OCI-M1 (cell line): ENCODE data around the gene SLC13A5.
"Not testable (repeated sequence)": the region's sequence is repeated elsewhere in the genome, so short reads cannot be mapped to it uniquely, and the experiment has no call there.

Source experiments
- DNase-seq: peaks from one replicate; lab custom pipeline; 2025; lab: John Stamatoyannopoulos, UW

SLC13A5 gene

DNA sequence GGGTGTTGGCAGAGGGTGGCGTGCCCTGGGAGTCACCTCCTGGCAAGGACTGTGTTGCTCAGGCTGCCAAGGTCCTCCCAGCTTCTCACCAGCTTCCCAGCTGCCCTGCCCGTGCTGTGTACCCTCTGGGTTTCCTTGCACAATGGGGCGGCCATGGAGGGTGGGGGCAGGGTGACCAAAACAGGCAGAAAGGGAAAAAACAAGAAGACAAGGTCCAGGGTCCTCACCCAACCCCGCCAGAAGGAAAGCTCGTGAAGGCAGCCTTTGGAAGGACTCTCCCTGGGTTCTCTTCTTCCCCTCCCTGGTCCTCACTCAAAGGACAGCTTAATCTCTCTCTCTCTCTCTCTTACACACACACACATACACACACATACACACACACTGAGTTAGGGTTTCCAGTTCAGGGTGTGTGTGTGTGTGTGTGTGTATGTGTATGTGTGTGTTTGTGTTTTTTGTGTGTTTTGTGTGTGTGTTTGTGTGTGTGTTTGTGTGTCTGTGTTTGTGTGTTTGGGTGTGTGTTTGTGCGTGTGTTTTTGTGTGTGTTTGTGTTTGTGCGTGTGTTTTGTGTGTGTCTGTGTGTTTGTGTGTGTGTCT lies 2.0 kb downstream of the SLC13A5 start:
- no peak for DNase-seq

DNA sequence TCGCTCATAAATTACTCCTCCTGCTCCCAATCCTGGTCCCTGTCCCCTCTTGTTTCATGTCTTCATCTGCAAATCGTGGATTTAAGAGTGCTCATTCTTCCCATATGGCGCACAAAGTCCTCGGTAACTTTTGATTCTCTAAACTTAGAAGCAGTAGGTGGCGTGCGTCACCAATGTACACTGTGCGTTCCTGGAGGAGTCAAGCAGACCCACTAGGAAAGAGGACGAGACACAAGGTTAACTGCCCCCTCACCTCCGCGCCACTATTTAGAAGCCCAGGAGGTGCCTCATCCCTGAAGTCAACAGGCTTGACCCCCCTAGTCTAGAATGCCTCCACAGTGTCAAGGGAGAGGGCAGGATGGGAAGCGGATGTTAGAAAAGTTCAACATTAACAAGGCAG lies 2.9 kb downstream of the SLC13A5 start:
- DNase-seq: no peak

DNA sequence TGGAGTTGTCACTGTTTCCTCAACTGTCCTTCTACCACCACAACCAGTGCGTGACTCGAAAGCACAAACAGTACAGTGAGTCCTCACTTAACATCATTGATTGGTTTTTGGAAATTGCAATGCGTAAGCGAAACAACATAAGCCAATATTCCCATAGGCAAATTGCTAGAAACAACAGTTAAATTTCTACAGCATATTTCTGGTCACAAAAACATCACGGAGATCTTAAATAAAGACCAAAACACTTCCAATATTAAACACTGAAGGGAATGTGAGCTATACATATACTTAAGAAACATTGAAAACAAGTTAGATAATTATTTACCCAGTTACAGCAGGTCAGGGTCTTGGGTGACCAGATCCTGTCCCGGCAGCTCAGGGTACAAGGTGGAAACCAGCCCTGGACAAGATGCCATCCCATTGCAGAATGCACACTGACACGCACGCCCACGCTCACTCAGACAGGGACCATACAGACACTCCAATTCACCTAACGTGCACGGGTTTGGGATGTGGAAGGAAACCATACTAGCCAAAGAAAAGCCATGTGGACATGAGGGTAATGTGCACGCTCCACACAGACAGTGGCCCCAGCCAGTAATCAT lies 4.7 kb downstream of the SLC13A5 start:
- DNase-seq: no peak

DNA sequence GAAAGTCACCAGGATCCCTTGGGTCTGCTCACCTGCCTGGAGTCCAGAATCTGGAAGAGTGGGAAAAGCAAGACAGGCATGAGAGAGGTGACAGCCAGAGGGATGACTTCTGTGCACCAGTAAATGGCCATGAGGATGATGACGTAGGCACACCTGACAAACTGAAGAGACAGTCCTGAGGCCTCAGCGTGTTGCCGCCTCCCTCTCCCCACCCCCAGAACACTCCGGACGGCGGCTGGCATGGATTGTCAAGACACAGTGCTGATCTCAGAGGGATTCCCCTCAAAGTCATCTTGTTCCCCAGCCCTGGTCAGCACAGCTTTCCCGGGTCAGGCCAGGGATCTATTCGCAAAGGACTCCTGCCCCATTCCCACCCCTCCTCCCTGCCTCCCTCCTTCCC lies 6.2 kb downstream of the SLC13A5 start:
- no peak for DNase-seq

DNA sequence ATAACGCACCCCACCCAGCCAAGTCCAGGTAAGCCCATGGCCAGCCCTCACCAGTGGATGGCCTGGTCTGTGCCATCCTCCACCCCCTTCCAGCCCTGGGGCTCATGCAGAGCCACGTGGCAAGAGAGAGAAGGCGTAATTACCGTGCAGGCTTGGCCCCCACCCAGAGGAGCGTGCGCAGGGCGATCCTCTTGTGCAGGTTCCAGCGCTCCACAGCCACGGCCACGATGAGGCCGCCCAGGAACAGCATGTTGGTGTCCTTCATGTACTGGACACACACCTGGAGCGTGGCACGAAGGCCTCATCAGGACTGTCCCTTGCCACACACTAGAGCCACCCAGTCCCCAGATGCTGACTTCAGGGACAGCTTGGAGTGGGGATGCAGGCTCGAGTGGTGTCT lies 6.7 kb downstream of the SLC13A5 start:
- DNase-seq: no peak

DNA sequence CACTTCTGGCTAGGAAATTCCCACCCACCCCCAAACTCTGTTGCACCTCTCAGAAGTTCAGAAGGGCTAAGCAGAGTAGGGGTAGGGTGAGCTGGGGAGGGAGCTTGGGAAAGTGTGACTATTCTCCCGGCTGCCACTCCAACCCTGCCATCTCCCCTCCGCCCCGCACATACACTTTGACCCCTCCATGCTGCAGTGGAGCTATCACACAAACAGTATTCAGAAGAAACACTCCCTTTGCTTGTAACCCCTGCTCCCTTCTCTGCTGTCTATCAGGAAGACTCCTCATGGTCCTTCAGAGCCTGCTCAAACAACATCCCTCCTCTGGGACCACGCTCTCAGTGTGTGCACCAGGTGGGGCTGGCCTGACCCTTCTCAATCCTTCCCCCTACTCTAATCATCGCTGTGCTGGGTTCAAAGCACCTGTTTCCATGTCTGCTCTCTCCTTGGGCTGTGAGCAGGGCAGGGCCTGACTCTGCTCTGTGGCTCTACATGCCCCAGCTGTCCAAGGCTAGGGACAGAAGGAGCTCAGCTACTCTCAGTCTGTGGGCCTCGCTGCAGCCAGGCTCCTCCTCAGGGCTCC lies 8.6 kb downstream of the SLC13A5 start:
- DNase-seq: no peak

DNA sequence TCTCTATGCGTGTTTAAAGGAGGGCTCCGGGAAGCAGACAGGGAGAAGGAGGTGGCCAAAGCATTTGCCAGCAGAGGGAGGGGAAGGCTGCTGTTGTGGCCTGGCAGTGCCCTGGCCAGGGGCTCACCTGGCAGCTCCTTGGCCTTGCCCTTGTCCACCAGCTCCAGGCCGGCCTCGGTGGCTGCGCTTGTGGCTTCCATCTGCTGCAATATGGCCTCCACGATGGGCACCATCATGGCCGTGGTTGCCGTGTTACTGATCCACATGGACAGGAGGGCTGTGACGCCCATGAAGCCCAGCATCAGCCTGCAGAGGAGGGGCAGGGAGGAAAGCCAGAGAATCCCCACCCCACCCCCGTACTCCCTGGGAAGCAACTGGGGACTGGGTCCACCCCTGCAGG lies 9.4 kb downstream of the SLC13A5 start:
- DNase-seq: no peak

DNA sequence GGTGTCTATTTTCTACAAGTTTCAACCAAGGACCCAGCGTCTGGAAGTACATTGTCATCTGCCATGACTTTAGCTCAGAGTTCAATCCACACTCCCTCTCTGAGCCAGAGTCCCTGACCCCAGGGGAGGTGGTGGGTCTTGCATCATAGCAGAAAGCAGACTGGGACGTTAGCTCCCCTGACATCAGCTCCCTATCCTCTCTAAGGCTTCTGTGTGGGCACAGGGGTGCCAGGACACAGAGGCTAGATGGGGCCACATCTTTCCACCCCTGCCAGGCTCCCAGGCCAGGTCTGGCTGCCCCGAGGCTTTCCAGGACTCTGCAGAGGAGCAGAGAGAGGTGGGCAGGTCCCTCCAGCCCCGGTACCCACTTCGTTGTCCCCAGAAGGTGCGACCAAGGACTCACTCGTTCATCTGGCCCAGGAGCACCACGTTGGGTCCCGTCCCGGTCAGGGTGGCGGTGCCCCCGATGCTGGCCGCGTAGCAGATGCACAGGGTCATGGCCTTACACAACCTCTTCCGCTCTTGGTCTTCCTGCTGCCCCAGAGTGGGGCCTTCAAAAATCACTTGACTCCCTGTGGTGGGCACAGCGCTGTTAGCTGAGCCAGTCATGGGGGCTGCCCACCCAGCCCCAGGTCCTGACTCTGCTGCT lies 10.5 kb downstream of the SLC13A5 start:
- no peak for DNase-seq

DNA sequence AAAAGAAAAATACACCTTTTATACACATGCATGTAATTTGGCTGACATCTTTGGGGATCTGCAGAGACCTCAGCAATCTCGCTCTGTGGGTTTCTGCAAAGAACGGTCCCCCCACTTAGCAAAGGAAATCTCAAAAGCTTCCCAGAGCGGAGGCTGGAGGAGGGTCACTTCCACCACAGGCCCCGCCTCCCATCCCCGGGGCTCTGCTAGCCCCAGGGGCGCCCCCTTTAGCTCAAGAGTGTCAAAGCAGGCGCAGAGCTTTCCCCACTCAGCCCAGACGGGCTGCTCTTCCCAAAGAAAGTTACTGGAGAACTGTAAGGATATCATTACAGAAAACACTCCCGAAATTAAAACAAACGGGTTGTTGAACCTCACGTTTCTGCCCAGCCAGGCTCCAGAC lies 11.4 kb downstream of the SLC13A5 start:
- DNase-seq: peak; percentile 78

DNA sequence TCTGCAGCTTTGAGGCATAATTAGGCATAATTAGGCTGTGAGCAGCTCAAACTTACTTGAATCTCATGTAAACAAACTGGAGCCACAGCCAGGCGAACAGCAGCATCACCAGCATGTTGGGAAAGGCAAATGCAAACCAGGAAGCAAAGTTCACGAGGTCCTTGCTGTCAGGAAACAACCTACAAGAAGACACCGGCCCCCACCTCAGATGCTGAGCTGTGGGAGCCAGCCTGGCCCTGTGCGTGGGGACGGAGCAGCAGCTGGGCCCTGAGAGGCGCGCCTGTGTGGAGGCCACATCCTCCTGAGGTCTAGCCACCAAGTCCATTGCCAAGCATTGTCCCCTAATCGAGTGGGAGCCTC lies 12.2 kb downstream of the SLC13A5 start:
- no peak for DNase-seq

DNA sequence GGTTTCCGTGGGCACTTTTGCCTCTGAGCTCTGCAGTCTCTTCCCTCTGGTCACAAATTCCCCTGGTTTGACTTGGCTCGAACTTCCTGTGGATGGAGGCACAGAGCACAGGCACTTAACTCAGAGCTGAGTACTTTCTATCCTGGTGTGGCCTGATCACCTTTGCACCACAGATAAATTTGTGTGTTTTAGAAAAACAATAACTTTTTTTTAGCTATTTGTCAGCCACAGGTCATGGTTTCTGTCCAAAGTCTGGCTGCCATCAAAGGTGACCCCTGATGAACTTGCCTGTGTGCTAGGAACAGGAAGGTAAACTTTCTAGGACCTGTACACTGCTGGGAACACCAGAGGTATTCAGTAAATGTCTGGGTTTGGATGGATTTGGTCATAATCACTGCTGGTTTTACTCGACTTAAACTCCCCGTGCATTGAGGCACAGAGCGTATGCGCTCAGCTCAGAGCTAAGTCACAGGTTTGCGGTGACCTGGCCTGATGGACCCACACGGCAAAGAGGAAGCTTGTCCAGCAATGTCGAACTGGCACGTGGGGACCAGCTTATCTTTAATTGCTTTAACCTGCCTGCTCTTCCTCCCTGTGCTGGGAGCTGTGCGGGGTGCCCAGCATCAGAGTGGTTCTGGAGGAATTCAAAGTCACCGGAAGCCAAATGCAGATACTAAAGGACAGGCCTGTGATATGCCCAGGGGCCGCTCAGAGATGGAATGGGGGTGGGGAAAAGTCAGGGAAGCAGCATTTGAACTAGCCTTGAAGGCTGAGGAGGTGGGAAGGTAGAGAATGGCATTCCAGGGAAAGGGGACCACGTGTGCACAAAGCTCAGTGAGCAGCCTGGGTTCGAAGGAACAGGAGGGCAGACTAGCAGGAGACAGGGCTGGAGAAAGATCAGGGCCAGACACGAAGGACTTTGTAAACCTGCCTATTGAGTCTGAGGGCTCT lies 12.9 kb downstream of the SLC13A5 start:
- no peak for DNase-seq

DNA sequence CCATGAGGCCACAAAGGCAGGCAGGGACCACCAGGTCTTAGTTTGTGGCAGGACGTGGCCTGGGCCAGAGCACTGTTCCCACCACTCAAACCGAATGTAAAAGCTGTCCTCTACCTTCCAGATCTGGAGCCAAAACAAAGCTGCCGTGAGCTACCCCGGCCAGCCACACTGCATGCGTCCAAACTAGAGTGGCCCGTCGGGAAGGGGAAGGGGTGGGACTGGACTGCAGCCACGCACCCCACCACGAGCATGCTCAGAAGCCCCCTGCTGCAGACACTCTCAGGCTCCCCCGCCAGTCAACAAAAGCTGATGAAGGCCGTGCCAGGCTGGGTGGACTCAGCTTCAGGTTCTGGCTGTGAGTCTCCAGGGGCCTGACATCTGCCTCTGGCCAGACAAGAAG lies 15.2 kb downstream of the SLC13A5 start:
- no peak for DNase-seq

DNA sequence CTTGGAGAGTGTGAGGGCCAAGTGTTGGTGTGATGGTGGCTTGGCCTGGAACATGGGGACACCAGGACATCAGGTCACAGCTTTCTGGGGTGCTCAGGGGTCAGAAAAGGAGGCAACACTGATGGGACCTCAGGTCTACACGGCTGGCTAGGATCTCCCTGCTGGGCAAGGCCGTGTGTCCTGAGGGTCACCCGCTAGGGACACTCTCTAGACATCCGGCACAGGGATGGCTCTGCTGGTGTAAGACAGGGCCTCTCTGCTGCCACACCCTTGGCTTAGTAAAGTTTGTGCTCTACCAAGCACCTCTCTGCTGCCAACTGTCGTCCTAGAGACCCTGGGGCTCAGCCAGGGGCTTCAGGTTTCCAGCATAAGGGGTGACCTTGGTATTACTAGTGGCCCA lies 16.3 kb downstream of the SLC13A5 start:
- no peak for DNase-seq

DNA sequence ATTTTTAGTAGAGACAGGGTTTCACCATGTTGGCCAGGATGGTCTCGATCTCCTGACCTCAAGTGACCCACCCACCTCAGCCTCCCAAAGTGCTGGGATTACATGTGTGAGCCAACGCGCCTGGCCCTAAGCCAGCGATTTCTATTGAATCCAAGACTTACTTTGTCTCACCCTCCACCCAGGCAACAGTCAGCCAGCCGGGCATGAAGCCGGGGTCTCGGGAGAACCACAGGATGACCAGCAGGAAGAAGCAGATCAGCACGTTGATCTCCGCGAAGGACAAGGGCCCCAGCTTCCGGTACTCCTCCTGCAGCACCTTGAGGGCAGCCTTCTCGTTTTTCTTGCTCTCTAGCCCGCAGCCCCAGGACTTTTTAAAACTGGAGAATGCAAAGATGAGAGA lies 17.6 kb downstream of the SLC13A5 start:
- no peak for DNase-seq

DNA sequence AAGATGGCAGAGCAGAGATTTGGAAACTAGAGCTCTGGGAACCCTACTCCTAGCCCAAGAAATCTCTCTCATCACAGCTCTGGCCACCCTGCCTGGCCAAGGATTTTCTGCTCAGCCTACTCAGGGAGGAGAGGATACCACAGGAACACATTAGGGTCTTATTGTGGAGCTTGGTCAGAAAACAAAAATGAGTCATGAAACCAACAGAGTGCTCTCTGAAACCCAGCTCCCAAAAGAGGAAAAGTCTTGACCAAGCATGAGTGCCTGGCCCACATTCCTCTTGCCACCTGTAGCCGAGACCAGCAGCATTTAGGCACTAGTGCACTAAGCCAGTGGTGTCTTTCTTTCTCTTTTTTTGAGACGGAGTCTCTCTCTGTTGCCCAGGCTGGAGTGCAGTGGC lies 18.1 kb downstream of the SLC13A5 start:
- no peak for DNase-seq

DNA sequence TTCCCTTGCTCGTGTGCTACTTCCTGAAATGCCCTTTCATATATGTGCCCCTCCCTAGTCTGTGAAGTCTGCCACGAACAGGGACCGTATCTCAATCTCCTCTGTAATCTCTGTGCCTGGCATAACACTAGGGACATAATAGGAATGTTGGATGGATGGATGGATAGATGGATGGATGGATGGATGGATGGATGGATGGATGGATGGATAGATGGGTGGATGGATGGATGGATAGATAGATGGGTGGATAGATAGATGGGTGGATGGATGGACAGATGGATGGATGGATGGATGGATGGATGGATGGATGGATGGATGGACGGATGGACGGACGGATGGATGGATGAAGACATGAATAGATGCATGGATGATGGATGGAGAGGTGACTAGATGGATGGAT lies 21.2 kb downstream of the SLC13A5 start:
- DNase-seq: not testable (repeated sequence)

DNA sequence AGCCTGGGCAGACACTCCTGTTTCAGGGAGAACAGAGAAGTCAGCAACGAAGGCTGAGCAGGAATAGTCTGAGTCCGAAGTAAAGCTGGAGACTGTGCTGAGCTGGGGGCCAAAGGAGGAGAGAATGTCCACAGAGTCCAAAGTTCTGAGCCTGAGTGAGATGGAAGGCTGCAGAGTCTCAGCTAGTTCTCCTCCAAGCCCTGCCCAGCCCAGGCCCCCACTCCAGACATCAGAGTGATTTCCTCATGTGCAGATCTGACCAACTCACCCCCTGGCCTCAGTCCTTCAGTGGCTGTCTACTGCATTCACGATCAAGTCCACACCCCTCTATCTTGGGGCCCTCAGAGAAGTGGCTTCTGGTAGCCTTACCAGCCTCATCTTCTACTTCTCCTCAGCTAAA lies 21.6 kb downstream of the SLC13A5 start:
- no peak for DNase-seq

DNA sequence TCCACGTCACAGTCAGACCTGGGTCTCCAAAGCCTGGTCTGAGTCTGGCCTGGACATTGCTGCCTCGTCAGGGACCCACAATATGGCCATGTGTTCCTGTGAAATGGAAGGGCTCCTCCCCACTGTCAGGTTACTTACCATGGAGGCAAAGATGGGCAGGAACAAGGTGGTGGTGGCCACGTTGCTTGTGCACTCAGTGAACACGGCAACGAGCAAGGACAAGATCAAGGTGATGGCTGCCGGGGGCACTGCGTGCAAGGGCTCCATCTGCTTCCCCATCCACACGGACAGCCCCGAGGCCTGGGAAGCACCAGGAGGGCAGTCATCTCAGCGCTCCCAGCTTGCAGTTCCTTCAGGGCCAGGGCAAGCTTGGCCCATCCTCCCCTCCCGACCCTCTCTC lies 22.5 kb downstream of the SLC13A5 start:
- no peak for DNase-seq

DNA sequence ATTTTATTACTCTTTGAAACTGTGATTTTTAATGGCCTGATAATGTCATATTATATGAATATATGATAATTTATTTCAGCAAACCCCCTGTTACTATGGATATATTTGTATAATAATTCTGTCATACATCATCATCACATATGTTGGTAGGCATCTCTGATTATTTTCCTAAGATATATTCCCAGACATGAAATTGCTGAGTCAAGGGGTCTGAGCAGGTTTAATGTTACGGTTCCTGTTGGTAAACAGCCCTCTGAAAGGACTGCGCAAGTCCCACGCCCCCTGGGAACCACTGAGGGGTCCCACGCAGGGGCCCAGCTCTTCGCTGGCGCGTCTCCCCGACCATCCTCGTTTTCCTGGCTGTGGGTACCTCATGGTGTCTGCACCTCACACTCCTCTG lies 24.2 kb downstream of the SLC13A5 start:
- no peak for DNase-seq

DNA sequence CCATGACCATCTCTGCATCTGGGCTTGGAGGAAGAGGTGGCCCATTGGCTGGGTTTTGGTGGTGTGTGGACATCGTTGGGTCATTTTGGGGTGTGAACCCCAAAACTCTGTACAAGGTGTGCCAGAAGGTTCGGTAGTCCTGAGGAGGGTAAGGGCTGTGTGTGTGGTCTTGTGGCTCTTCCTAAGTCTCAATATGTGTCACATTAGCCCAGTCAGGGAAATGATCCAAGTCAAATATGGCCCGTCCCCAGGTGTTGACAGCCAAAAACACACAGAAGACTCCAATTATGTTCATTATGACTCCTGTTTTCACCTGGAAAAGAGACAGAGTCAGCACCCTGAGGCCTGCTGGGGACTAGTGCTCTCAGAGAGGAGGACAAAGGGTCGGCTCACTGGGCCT lies 27.1 kb downstream of the SLC13A5 start:
- DNase-seq: no peak

DNA sequence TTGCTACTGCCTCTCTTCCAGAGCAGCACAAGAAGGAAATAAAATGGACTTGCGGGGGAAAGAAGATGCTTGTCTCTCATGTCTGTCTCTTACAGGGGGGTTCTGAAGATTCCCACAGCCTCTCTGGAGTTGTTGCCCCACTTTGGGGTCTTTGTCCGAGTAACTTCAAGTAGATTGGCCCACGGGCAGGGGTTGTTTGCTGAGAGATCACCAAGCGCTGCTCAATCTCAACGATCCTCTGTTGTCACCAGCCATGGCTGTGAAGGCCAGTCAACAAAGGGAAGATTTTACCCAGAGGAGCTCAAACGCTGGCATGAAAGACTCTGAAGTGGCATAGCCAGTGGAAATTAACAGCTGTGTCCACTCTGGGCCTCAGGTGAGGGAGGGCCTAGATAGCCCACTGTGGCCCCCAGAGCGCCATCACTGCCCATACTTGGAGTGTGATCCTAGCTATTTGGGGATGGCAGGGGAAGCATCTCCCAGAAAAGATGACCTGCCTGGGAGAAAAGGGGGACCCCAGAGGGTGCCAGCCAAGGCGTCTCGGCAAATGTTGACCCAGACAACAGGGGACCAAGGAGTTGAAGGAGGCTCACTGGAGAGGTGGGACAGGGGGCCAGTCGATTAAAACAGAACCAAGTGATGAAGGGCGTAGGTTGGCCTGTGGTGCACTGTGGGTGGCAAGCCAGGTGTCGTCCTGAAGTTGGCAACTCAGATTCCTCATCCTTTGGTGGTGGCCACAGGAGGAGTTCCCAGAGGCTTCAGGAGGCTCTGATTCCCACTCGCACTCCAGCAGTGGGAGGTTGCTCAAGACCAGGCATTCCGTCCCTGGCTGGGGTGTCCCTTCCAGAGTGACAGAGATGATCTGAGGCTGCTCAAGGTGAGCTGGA lies 28.0 kb downstream of the SLC13A5 start:
- no peak for DNase-seq

DNA sequence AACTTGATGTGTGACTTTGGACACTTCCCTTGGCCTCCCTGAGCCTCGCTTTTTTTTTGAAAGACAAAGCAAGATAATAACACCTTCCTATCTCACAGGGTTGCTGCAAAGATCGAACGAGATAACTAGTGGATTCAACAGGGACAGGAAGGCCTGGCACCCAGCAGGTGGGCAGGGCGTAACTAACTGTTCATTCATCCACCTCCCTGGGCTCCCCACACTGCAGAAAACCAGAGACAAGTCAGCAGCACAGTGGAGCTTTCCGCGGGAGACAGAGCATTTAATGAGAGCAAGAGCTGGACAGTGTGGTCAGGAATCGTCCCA lies 28.7 kb downstream of the SLC13A5 start:
- no peak for DNase-seq
